ENCODE data around the gene STAT1. TPM values are rescaled to one million over a fixed set of nuclear protein-coding genes. Genes with fewer than 3 reads are reported as not detected.

STAT1 gene
- total RNA-seq, 1 experiment from 2014 or later, result 60.7 TPM

GRCh38 chr2:191051825-191052778, 38.1 kb upstream of the STAT1 start:
- intact Hi-C loops (cut with micrococcal nuclease), result loop anchor here (1.0 to 5.0 kb wide), 3 partner anchors 103 to 469 kb away; no protein-coding TSS in a partner anchor
- POLR2A ChIA-PET, result interaction anchor here (1.5 to 1.9 kb wide), 2 partner anchors 10 to 103 kb away, joined by 9 read pairs; no protein-coding TSS in a partner anchor
- Histone ChIP-seq H3K27me3 (ENCODE audit: insufficient read depth, low read length) (no peaks in the 10 kb centered on the region), H3K79me2 (ENCODE audit: insufficient read depth, low read length) (no peaks in the 10 kb centered on the region), H3K4me1 (ENCODE audit: control insufficient read depth in 1 of 2, insufficient read depth in 2 of 2, low read length in 2 of 2) (peaks cover 0 to 8% of the 10 kb centered on the region in 2 experiments; a peak in 1 of 4 replicates), H3K9me2 (ENCODE audit: insufficient read depth) (no peaks in the 10 kb centered on the region), H3K4me3 (replicated peaks in 1 of 2; ENCODE audit: low read depth in 1 of 2, low read length in 2 of 2) (no peak overlapping the region), H3K36me3 (ENCODE audit: control insufficient read depth in 1 of 2, insufficient read depth in 2 of 2, low read length in 2 of 2) (no peaks in the 10 kb centered on the region), H2AFZ (ENCODE audit: low read depth, low read length, poor library complexity, severe bottlenecking) (peak overlapping the region; percentile 85), H3K9ac (ENCODE audit: low read length) (no peak overlapping the region), H3K27ac (ENCODE audit: low read depth, low read length) (no peak overlapping the region), H3K9me3 (ENCODE audit: control insufficient read depth in 1 of 2, insufficient read depth in 1 of 2, low read depth in 1 of 2, low read length in 2 of 2) (no peaks in the 10 kb centered on the region), H4K20me1 (ENCODE audit: insufficient read depth) (no peaks in the 10 kb centered on the region), H3K4me2 (ENCODE audit: low read length) (peak overlapping the region; percentile 38)
- RAD21 ChIA-PET (ENCODE audit: low non-redundant PET in 1 of 2, low total read pairs in 2 of 2, uncharacterized antibody in 2 of 2, unreplicated experiment in 2 of 2), result interaction anchor here (0.9 to 2.6 kb wide), 6 partner anchors 98 to 470 kb away, joined by 3 to 18 read pairs (median 7); partner anchors contain the start of gene STAT4 (in 1 of the 2)
- peak; percentile 45 for DNase-seq (ENCODE audit: low read depth, low spot score)
- no TSS peak for BruUV-seq (replicated peaks)
- peak; percentile 78 for ATAC-seq
- CTCF ChIA-PET, result interaction anchor here (0.6 to 7.3 kb wide), 35 partner anchors 8 to 1357 kb away, joined by 3 to 171 read pairs (median 4); partner anchors contain the start of gene STAT4
- TF ChIP-seq ATF3 (IDR thresholded peaks at IDR 0.05) (no peak), RAD21 (IDR thresholded peaks at IDR 0.05; ENCODE audit: low read depth) (peak; percentile 86), CTCF (IDR thresholded peaks at IDR 0.05 in 2 of 3, conservative IDR thresholded peaks at IDR 0.05 in 1 of 3; ENCODE audit: borderline replicate concordance in 1 of 3, insufficient read depth in 1 of 3, low read depth in 2 of 3, low read length in 2 of 3) (peak; percentile 54 to 83 (median 73); a peak in 5 of 6 replicates)

Data from HCT116 (cell line).